Measurements from ENCODE around the gene HDAC9.

HDAC9 gene

GRCh38 chr7:18792871-18793595 is 297.5 kb downstream of the HDAC9 start:
- DNase-seq (ENCODE audit: low read depth): no peak

DNA sequence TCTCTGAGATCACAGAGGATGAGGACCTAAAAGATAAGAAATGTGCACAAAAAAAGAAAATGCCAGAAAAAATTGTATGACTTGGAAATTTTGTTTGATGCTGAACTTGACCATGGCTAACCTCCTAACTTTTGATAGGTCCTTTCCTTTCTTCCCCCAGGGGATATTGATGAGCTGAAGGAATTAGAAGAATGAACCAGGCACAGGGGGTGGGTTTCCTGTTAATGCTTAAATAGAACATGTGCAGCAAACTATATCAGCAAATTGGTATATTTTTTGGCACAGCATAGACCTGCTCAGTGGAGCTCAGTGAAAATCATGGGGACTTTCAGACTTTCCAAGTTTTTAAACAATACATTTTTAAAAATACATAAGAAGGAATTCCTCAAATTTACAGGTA is 300.7 kb downstream of the HDAC9 start:
- no peak for DNase-seq (ENCODE audit: low read depth)

DNA sequence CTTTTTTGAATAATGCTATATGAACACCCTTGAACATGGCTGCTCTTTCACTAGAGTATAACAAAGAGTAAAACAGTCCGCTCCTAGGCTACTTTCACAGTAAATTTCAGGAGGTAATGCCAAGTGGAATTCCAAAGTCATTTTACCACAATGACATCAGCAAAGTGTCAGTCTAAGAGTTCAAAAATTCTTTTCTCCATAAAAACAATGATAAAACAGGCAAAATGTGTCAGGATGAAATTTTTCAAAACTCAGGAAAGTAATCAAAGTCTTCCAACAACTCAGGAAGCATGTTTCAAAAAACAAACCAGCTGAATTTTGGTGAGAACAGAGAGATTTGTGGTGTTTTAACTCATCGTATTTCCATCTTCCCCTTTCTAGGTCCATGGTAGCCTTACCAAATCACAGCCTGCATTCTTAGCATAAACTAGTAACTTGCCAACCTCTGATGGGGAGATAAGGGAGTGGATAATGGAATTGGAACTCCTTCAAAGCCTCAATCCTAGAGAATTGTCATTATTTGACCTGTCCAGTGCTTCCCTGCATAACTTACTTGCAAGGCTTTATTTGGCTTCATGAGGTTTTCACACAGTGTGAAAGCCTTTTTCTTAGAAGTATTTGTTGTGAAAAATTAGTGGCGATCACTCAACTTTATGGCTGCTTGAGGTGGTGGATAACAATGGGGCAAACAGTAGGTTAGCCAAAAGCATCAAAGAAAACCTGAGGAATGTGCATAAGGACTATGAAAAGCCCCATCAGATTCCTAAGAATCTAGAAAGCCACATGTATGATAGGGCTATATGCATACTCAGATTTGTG is 302.7 kb downstream of the HDAC9 start:
- DNase-seq (ENCODE audit: low read depth): no peak

GRCh38 chr7:18799899-18800298 is 304.4 kb downstream of the HDAC9 start:
- DNase-seq (ENCODE audit: low read depth): no peak

DNA sequence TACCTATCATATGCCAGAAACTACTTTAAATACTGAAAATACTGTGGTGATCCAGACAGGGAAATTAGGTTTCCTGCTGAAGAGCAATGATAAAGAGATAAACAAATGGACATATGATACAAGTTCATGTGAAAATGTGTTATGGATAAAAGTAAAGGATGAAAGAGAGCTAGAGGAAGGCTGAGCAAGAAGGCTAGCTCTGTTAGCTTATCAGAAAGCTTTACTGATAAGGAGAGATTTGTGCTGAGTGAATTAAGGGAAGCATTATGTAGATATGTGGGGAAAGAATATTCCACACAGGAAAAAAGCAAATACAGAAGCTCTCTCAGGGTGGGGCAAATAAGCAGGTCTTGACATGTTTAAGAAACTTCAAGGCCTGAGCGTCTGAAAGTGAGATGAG is 308.4 kb downstream of the HDAC9 start:
- DNase-seq (ENCODE audit: low read depth): no peak

DNA sequence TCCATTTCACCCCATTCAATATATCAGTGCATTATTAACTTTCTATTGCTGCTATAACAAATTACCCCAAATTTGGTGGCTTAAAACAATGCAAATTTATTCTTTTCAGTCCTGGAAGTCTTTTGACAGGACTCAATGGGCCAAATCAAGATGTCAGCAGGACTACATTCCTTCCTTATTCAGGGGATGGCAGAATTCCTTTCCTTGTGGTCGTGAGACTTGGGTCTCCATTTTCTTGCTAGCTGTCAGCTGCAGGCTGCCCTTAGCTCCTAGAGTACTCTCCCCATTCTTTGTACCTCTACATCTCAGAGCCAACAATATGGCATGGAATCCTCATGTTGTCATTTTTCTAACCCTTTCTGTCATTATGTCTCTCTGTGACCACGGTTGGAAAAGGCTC is 310.6 kb downstream of the HDAC9 start:
- no peak for DNase-seq (ENCODE audit: low read depth)

DNA sequence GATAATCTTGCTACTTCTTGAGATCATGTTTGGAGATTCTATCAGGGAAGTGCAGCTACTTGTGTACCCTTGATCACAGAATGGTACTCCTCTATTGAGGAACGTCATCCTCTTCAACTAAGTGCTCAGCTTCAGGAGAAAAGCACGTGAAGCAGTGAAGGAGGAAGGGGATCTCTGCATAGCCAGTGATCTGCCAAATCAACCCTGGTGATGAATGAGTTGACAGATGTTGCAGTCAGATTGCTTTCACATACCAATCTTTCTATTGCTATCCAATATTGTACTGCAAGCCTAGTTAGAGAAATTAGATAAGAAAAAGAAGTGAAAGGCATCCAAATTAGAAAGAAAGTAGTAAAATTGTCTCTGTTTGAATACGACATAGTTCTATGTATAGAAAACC is 312.5 kb downstream of the HDAC9 start:
- no peak for DNase-seq (ENCODE audit: low read depth)

GRCh38 chr7:18815261-18815960 is 319.9 kb downstream of the HDAC9 start:
- no peak for DNase-seq (ENCODE audit: low read depth)

DNA sequence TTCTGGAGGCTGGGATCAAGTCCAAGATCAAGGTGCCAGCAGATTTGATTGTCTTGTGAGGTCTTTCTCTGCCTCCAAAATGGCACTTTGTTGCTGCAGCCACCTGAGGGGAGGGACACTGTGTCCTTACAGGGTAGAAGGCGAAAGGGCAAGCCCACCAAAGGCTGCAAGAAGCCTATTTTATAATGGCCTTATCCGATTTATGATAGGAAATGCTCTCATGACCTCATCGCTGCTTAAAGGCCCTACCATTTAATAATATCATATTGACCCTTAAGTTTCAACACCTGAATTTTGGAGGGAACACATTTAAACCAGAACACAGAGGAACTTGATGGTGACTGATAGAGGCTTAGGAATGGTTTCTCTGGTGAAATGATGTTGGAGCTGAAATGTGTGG is 325.4 kb downstream of the HDAC9 start:
- DNase-seq (ENCODE audit: low read depth): no peak

- DNase-seq (ENCODE audit: low read depth): no peak
These were observed 326.0 kb downstream of the HDAC9 start for GRCh38 chr7:18821554-18821953.

- no peak for DNase-seq (ENCODE audit: low read depth)
These were observed 328.6 kb downstream of the HDAC9 start for GRCh38 chr7:18824157-18824556.

DNA sequence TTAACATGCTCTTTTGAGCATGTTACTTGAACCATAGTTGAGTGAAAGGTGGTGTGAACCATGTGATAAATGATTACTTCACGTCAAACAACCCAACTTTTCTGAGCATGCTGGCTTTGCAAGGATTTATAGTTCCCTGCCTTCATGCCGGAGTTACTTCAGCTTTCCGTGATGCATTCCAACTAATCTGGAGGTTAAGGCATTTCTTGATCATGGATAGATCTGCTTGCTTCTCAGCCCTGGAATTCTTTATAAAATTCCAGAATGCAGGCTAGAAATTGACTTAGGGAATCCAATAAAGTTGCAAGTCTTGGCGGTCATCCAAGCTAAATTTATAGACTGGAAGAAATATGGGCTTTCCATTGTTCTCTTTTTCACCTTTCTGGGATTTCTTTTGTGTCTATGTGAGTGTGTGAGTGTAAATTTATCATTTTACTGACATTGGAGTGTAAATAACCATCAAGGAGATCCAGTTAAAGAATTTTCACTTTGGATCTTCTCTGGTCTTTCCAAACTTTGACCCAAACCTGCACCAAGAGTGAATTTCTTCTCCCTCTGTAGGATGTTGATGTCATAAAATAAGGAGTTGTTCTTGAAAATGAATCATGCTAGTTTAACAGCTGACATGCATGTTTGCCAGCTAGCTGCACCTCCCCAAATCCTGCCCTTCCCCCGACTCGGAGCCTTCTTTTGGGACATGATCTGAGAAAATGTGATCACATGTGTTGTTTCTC is 332.9 kb downstream of the HDAC9 start:
- DNase-seq (ENCODE audit: low read depth): no peak

DNA sequence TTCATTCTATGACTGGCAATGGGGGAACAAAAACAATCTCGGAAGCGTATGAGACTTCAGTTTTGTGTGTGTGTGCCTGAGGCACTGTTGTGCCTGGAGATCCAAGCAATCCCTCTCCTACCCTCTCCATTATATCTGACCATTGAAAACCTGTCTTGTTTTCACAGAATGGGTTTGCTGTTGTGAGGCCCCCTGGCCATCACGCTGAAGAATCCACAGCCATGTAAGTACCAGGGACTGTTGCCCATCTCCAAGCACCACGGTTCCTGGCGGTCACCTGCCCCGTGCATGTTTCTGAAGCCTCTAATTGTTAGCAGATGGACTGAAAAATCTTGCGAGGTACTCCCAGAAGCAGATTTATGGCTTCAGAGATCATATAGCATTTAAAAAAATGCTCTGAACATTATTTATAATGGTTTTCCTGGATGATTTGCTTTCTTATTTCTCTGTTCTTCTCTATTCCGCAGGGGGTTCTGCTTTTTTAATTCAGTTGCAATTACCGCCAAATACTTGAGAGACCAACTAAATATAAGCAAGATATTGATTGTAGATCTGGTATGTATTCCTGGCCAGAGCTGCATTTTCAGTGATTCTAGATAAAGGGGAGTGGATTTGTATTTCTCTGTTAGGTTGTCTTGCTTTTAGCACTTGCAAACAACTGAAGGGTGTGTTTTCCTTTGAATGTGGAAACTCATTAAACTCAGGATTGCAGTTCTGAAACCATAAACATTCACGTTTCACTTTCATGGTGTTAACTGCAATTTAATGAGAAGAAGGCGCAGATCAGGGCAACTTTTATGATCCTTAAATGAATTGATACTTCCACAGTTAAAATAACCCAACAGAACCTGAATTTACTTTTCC is 333.7 kb downstream of the HDAC9 start:
- no peak for DNase-seq (ENCODE audit: low read depth)

DNA sequence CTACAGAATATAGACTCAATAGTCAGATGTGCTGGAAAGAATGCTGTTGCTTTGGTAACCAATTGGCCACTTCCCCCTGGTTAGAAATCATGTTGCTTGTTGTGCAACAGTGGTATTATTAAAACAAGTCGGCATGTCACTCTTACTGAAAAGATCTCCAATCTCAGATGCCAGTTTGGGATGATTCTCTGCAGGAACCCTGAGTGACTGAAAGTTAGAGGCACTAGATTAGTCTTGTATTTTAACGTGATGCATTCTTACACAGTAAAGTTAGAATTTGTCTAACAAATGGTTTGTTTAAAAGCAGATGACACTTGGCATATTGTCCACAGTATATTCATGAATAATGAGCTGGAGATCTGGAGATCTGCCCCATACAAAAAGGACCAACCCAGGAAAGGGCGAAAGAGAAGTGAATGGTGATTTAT is 334.3 kb downstream of the HDAC9 start:
- no peak for DNase-seq (ENCODE audit: low read depth)

GRCh38 chr7:18831419-18831818 is 335.9 kb downstream of the HDAC9 start:
- DNase-seq (ENCODE audit: low read depth): no peak

- DNase-seq (ENCODE audit: low read depth): no peak
These were observed 336.4 kb downstream of the HDAC9 start for GRCh38 chr7:18831943-18832342.

DNA sequence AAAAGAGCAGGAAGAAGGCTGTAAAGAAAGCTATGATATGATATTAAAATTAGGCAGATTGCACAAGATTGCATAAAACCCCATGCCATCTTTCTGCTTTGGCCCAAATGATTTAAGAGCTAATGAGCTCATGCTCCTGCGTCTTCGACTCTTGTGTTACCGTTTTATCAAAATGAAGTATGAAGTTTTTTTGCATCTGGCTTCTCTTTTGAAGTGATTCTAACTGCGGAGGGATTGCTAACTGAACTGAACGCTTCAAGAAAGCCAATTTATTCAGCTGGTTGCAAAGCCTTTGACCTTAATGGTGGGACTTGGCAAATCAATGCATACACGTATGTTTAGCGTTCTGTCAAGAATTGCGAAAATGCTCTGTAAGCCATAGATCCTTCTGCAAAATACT is 339.0 kb downstream of the HDAC9 start:
- DNase-seq (ENCODE audit: low read depth): no peak

- DNase-seq (ENCODE audit: low read depth): no peak
These were observed 339.6 kb downstream of the HDAC9 start for GRCh38 chr7:18835001-18835690.

DNA sequence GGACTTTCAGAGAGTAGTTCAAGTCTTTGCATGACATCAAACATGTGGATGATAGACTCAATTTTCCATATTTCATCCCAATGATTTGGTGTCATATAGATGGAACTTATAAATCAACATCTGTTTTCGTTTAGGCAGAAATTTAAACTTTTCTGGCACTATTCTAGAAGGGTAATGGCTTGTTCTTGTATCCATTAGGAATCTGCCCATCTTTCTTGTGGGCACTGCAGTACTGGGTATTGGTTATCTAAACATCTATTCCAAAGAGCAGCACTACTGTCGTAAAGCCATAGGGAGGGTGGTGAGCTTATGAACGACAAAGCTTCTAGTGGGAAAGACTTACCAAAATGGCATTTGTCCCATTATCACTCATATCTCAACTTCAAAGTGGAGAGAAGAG is 348.4 kb downstream of the HDAC9 start:
- no peak for DNase-seq (ENCODE audit: low read depth)

GRCh38 chr7:18844735-18845134 is 349.2 kb downstream of the HDAC9 start:
- no peak for DNase-seq (ENCODE audit: low read depth)

- no peak for DNase-seq (ENCODE audit: low read depth)
These were observed 350.2 kb downstream of the HDAC9 start for GRCh38 chr7:18845700-18846099.
